Upper lobe of left lung (tissue), 6 donors: ENCODE measurements around the gene GPATCH1. TPM values are rescaled to one million over a fixed set of nuclear protein-coding genes. Genes with fewer than 3 reads are reported as not detected.

ENCODE experiments used
- ATAC-seq, 2 donors: fragments of 200-7000 bp; cut with Tn5 transposase; one replicate each; pipeline ENCODE4 v1.9.1; 2022; ENCODE audit warnings: mild to moderate bottlenecking in 2 of 2, moderate library complexity in 2 of 2; ENCODE audit not compliant: low FRiP score in 2 of 2
- DNase-seq, 2 donors: peaks; one replicate each; pipeline ENCODE4 v3.0.0-alpha.2; 2019 to 2020
- H3K27ac ChIP-seq, 4 donors: fragments of 200-600 bp; sonication (generic); one replicate each; pipeline ENCODE4 v1.5.1; 2016 to 2019
- H3K27me3 ChIP-seq, 4 donors: fragments of 200-600 bp; sonication (generic); one replicate each; pipeline ENCODE4 v1.5.1; 2017 to 2019
- H3K36me3 ChIP-seq, 4 donors: fragments of 200-600 bp; sonication (generic); one replicate each; pipeline ENCODE4 v1.5.1; 2016 to 2019
- H3K4me1 ChIP-seq, 4 donors: fragments of 200-600 bp; sonication (generic); one replicate each; pipeline ENCODE4 v1.5.1; 2018 to 2019
- H3K4me3 ChIP-seq, 4 donors: fragments of 200-600 bp; sonication (generic); one replicate each; pipeline ENCODE4 v1.5.1; 2017 to 2019; ENCODE audit warnings: mild to moderate bottlenecking in 2 of 4, moderate library complexity in 1 of 4
- H3K9me3 ChIP-seq, 4 donors: fragments of 200-600 bp; sonication (generic); one replicate each; pipeline ENCODE4 v1.5.1; 2018 to 2019
- CTCF ChIP-seq, 6 experiments: fragments of 450-650 bp in 4 of 6; fragments of 200-600 bp in 2 of 6; sonication (generic) in 2 of 6; IDR thresholded peaks; one replicate each; pipeline ENCODE4 v1.5.1; 2016 to 2019; ENCODE audit warnings: antibody characterized with exemption in 6 of 6
- EP300 ChIP-seq, 4 donors: sonication (generic); formaldehyde crosslinking; IDR thresholded peaks; one replicate each; pipeline ENCODE4 v1.5.1; 2017; ENCODE audit warnings: antibody characterized with exemption in 4 of 4, control low read depth in 2 of 4
- POLR2A ChIP-seq, 4 donors: fragments of 450-650 bp; IDR thresholded peaks; one replicate each; pipeline ENCODE4 v1.5.1; 2016 to 2017; ENCODE audit warnings: antibody characterized with exemption in 4 of 4, mild to moderate bottlenecking in 2 of 4
- POLR2AphosphoS5 ChIP-seq, 2 donors: sonication (generic); formaldehyde crosslinking; IDR thresholded peaks; one replicate each; pipeline ENCODE4 v1.5.1; 2017; ENCODE audit warnings: antibody characterized with exemption in 2 of 2
- WGBS, 2 donors: methylation state at CpG; one replicate each; pipeline ENCODE4 v1.1.5; 2017 to 2018; 5-methylcytosine and 5-hydroxymethylcytosine counted together
- total RNA-seq, 6 donors: library from RNA; depleted of rRNA in 4 of 6; stranded (reverse); fragments of >200 nt in 4 of 6; gene quantifications; one replicate each; pipeline versions ENCODE4 v1.1.0 to v1.2.1, GENCODE V29; 2016 to 2021
- donor health status: DM: no; HTN: no; CAD: no; lungs with moderate emphysema.
- donor health status: DM: no; HTN: yes; CAD: no; lungs with severe emphysema.

The GPATCH1 gene
- total RNA-seq, 6 donors from 2014 or later: 4.7 to 11.5 (median 6.8) TPM

- Histone ChIP-seq H3K27me3 (peaks cover 0 to 8% (median 2%) of the 10 kb centered on the region in 4 donors), H3K4me1 (peaks cover 0 to 9% (median 0%) of the 10 kb centered on the region in 4 donors), H3K36me3 (peaks cover 5 to 61% (median 41%) of the 10 kb centered on the region in 4 donors), H3K27ac (no peak overlapping the region), H3K9me3 (no peaks in the 10 kb centered on the region), H3K4me3 (no peak overlapping the region)
- ATAC-seq (no peak), DNase-seq (no peak)
- WGBS, 2 donors: 87 to 92% methylated on average over 6 of the region's 6 CpGs
- TF ChIP-seq POLR2AphosphoS5 (IDR thresholded peaks at IDR 0.05): no peak
- no peak for TF ChIP-seq EP300 (IDR thresholded peaks at IDR 0.05)
- TF ChIP-seq POLR2A (IDR thresholded peaks at IDR 0.05): no peak
- no peak for TF ChIP-seq CTCF (IDR thresholded peaks at IDR 0.05)
These were observed 48.9 kb downstream of the GPATCH1 start for GRCh38 chr19:33129901-33130300.

- DNase-seq: peak in 1 of 2 donors; percentile 25
- H3K4me1 ChIP-seq: peaks cover 0 to 9% (median 0%) of the 10 kb centered on the region in 4 donors
- ATAC-seq: no peak
- H3K4me3 ChIP-seq: no peak overlapping the region
- peaks cover 5 to 56% (median 38%) of the 10 kb centered on the region in 4 donors for H3K36me3 ChIP-seq
- no peaks in the 10 kb centered on the region for H3K9me3 ChIP-seq
- WGBS, 2 donors: 86 to 94% methylated on average over 6 of the region's 6 CpGs
- TF ChIP-seq EP300 (IDR thresholded peaks at IDR 0.05) (no peak), POLR2A (IDR thresholded peaks at IDR 0.05) (no peak), CTCF (IDR thresholded peaks at IDR 0.05) (no peak), POLR2AphosphoS5 (IDR thresholded peaks at IDR 0.05) (no peak)
- no peak overlapping the region for H3K27ac ChIP-seq
- peaks cover 0 to 11% (median 2%) of the 10 kb centered on the region in 4 donors for H3K27me3 ChIP-seq
These were observed 49.5 kb downstream of the GPATCH1 start for GRCh38 chr19:33130433-33130832.

- WGBS, 2 donors: 91 to 93% methylated on average over 31 to 42 of the region's 43 CpGs
- H3K27me3 ChIP-seq: peaks cover 0 to 11% (median 2%) of the 10 kb centered on the region in 4 donors
- TF ChIP-seq POLR2AphosphoS5 (IDR thresholded peaks at IDR 0.05) (no peak), CTCF (IDR thresholded peaks at IDR 0.05) (no peak), EP300 (IDR thresholded peaks at IDR 0.05) (no peak)
- no peak within 1 kb of the TSS for H3K4me3 ChIP-seq
- H3K9me3 ChIP-seq: no peaks in the 10 kb centered on the region
- H3K36me3 ChIP-seq: peaks cover 5 to 44% (median 31%) of the 10 kb centered on the region in 4 donors
- no peak within 1 kb of the TSS for H3K27ac ChIP-seq
- peaks cover 0 to 6% (median 0%) of the 10 kb centered on the region in 4 donors for H3K4me1 ChIP-seq
- DNase-seq (peak in 1 of 2 donors; percentile 85), ATAC-seq (no peak)
These were observed 51.0 kb downstream of the GPATCH1 start, which contains the start of gene WDR88 for GRCh38 chr19:33132021-33132420. Gene WDR88 (plus strand): TSS chr19:33132114. CDS start chr19:33132170, 56 bp downstream.

- peaks cover 0 to 11% (median 2%) of the 10 kb centered on the region in 4 donors for H3K27me3 ChIP-seq
- no peaks in the 10 kb centered on the region for H3K9me3 ChIP-seq
- peaks cover 0 to 6% (median 0%) of the 10 kb centered on the region in 4 donors for H3K4me1 ChIP-seq
- peak in 1 of 2 donors; percentile 12 for ATAC-seq
- no peak overlapping the region for H3K27ac ChIP-seq
- H3K36me3 ChIP-seq: peaks cover 5 to 40% (median 29%) of the 10 kb centered on the region in 4 donors
- no peak overlapping the region for H3K4me3 ChIP-seq
- 86 to 96% methylated on average over 4 to 15 of the region's 15 CpGs for WGBS, 2 donors
- no peak for DNase-seq
- no peak for TF ChIP-seq POLR2A (IDR thresholded peaks at IDR 0.05)
- no peak for TF ChIP-seq EP300 (IDR thresholded peaks at IDR 0.05)
- no peak for TF ChIP-seq POLR2AphosphoS5 (IDR thresholded peaks at IDR 0.05)
- TF ChIP-seq CTCF (IDR thresholded peaks at IDR 0.05): no peak
These were observed 51.4 kb downstream of the GPATCH1 start for GRCh38 chr19:33132425-33132824.
